HG03175 (cell line): Measurements from ENCODE around the gene MS4A3.
"Not testable (repeated sequence)": the region's sequence is repeated elsewhere in the genome, so short reads cannot be mapped to it uniquely, and the experiment has no call there.

Experiments used
- ATAC-seq: cut with Tn5 transposase; IDR thresholded peaks from one replicate; pipeline ENCODE4 v1.9.1; 2021; ENCODE audit warnings: mild to moderate bottlenecking, moderate library complexity; ENCODE audit not compliant: unreplicated experiment

Gene MS4A3

DNA sequence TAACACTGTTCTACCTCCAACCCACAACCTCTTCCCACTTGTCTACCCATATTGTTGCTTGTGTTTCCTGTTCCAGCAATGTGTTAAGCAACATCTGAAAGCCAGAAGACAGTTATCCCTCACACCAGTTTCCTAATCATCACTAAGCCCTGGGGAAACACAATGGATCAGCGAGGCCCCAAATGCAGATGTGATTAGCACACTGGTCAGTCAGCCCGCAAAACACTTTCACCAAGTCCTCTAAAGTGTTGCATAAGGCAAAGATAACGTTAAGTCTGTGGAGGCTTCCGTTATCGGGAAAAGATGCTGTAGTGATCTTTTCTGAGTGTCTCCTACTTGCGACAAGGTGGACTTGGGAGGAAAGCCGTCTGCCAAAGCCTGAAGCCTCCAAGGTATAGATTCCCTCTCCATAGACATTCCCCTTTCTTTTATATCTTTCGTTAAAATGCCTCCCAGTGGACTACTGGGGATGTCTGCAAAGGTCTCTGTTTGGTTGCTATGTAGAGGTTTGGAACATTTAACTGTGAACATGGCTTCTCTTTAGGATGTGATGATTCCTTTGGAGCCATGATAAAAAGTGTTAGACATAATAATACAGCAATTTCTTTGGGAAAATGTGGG, at the start of gene MS4A3:
MS4A3 (plus strand) TSS at position 317 of the 621 bp plus-strand sequence. CDS start 4,496 bp downstream, outside the sequence.
- ATAC-seq = no peak

DNA sequence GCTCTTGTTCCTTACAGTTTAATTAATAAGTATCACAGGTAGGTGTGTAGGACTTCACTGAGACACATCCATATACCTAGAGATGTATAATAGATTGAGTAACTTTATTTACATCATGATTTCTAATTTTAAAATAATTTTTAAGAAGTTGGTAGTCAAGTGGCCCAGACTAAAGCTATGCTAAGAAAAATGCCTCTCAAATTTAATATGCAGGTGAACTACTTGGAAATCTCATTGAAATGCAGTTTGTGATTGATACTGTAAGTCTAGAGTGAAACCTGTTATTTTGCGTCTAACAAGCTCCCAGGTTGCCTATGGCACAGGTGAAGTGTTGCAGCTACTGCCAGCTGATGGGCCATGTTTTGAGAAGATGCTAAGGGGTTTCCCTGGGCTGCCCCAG, 39.6 kb upstream of the MS4A3 start, which contains the start of gene OOSP4B:
OOSP4B (plus strand) TSS at position 301 of the 400 bp plus-strand sequence.
- no peak for ATAC-seq

DNA sequence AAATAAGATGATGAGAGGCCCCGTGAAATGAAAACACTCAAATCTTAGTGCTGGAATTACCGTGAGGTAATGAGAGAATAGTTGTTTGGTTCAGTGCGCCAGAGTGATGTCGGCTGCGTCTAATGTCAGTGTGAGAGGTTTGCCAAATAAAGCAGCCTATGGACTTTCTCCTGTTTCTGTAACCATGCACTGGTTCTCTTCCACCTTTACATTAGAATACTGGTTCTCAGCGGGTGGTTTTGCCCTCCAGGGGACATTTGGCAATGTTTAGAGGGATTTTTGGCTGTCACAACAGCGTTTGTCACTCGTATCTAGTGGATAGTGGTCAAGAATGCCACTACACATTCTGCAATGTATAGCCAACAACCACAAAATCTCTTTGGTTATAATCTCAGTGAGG, 38.4 kb upstream of the MS4A3 start:
- ATAC-seq = no peak

DNA sequence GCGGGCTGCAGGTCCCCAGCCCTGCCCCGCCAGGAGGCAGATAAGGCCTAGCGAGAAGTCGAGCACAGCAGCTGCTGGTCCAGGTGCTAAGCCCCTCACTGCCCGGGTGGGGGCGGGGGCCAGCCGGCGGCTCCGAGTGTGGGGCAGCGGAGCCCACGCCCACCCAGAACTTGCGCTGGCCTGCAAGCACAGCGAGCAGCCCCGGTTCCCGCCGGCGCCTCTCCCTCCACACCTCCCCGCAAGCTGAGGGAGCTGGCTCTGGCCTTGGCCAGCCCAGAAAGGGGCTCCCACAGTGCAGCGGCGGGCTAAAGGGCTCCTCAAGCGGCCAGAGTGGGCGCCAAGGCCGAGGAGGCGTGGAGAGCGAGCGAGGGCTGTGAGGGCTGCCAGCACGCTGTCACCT, 36.1 kb upstream of the MS4A3 start:
- ATAC-seq = not testable (repeated sequence)

GRCh38 chr11:60029015-60029632, 27.3 kb upstream of the MS4A3 start:
- no peak for ATAC-seq

- ATAC-seq = no peak
Measured at GRCh38 chr11:60040109-60040508, 16.4 kb upstream of the MS4A3 start, which contains the start of gene OOSP2. OOSP2 (plus strand) TSS chr11:60040409; CDS start chr11:60040460, 51 bp downstream.

- not testable (repeated sequence) for ATAC-seq
Measured at GRCh38 chr11:60050422-60050821, 6.0 kb upstream of the MS4A3 start.

GRCh38 chr11:60050839-60051238, 5.6 kb upstream of the MS4A3 start:
- not testable (repeated sequence) for ATAC-seq

- ATAC-seq = no peak
Measured at GRCh38 chr11:60059052-60059451, 2.6 kb downstream of the MS4A3 start.

- no peak for ATAC-seq
Measured at GRCh38 chr11:60059521-60060240, 3.2 kb downstream of the MS4A3 start.

DNA sequence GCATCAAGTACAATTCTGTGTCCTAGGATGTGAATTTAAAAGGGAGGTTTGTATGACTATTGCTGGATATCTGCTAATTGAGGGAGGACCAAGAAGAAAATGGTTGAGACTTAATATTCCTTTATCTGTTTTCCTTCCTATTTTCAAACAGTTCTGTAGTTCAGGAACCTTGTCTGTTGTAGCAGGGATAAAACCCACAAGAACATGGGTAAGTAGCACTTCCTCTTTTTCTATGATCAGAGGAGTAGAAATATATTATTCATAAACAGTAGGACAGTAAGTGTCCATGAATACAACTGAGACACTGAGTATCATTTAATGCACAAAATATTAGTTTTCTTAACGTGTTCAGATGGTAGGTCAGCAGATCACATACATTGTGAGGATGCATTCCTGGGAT, 7.6 kb downstream of the MS4A3 start:
- ATAC-seq = no peak

DNA sequence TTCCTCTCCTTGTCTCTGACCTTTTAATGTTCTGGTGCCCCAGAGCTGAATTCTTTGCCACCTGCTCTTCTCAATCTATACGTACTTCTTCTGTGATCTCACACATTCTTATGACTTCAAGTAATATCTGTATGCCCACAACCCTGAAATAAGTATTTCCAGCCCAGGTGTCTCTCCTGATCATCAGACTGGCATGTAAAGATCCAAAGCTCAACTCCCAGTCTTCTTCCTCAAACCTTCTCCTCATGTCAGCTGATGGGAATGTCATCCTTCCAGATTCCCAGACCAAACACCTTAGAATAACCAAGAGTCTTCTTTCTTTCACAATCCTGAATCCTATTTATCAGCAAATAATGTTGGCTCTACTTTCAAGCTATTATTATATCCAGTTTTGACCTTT, 9.3 kb downstream of the MS4A3 start:
- ATAC-seq = no peak

DNA sequence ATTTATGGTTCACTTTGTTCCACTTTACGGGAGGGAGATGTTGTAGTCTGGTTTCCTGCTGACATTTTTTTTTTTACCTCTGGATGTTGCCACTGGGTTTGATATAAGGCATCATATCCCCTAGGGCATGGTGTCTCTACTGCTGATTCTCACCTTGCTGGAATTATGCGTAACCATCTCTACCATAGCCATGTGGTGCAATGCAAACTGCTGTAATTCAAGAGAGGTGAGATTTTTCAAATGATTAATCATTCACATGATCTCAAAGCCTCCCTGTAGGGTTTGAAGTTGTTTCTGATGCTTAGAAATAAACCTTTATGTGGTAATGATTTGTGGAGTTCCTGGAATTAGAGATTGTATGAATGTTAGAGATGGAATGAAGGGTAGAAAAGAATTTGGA, 13.0 kb downstream of the MS4A3 start:
- ATAC-seq = no peak

DNA sequence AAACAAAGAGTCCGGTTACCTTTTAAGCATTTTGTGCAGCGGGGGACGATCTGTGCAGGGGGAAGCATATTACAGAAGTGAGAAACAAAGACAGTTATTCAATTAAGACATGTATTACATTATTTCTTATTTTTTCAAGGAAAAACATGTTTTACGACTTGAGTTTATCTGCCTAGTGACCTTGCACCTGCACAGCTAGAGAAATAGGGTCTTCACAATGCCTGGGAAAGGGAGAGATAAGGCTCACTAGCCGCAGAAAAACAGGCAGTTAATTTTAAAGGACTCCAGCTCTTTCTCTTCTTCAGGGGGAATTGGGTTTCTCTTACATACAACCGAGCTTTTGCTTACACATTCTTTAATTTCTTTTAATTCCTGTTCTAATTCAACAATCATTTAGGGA, 15.2 kb downstream of the MS4A3 start:
- not testable (repeated sequence) for ATAC-seq

GRCh38 chr11:60077216-60077817, 20.9 kb downstream of the MS4A3 start:
- no peak for ATAC-seq

GRCh38 chr11:60077981-60078380, 21.5 kb downstream of the MS4A3 start:
- ATAC-seq = no peak

GRCh38 chr11:60078745-60079144, 22.3 kb downstream of the MS4A3 start:
- ATAC-seq = no peak

GRCh38 chr11:60080535-60080934, 24.1 kb downstream of the MS4A3 start:
- no peak for ATAC-seq

- ATAC-seq = no peak
Measured at GRCh38 chr11:60084631-60085273, 28.3 kb downstream of the MS4A3 start.

DNA sequence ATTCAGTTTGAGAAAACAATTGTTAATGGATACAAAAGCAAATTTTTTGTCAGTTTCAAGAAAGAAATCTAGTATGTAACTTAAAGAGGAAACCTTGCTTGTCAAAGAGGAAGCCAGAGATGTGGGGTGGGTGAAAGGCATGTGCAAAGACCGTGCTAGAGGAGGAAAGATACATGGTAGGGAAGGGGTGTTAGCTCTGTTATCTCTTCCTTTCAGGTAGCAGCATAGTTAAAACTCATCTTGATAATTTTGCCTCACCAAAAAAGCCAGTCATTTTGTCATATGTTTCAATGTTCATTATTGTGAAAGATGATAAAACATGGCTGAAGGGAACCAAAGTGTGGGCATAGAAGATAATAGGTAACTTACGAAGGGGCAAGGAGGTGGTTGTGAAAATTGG, 29.4 kb downstream of the MS4A3 start:
- ATAC-seq = no peak

DNA sequence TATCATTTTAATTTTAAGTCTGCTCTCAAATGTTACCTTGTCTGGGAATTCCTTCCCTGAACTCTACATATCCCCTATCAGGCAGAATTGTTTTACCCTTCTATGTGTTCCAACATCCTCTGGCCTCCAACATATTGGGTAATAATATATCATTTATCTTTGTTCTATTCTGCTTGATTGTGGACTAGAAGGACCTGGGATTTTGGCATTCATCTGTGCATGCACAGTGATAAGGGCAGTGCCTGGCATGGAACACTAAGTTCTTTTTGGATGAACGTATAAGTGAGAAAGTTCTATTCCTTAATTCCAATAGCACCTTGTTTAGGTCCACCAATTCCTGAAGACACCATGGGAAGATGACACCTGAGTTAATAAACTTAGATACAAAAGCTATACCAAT, 30.8 kb downstream of the MS4A3 start:
- no peak for ATAC-seq
